Naive B cell (primary cell): ENCODE results near the gene GSTT4. TPM values are rescaled to one million over a fixed set of nuclear protein-coding genes. Genes with fewer than 3 reads are reported as not detected.
A peak's percentile ranks its signal among the peaks of the same experiment; 100 is the strongest.

Experiments used
- ATAC-seq, 2 donors: fragments of 150-1000 bp; cut with Tn5 transposase; 2 replicates each; pipeline ENCODE4 v1.10.0; 2021; ENCODE audit warnings: low read depth in 2 of 2, mild to moderate bottlenecking in 2 of 2, moderate library complexity in 2 of 2
- DNase-seq: peaks from one replicate; pipeline ENCODE4 v3.0.0; 2022
- H3K27ac Mint-ChIP-seq, 6 donors: one replicate each; pipeline ENCODE4 v1.8.0; 2020 to 2022; ENCODE audit warnings: mild to moderate bottlenecking in 6 of 6, mixed read lengths in 6 of 6, moderate library complexity in 5 of 6, inconsistent platforms in 2 of 6
- H3K27me3 Mint-ChIP-seq, 3 donors: one replicate each; pipeline ENCODE4 v1.8.0; 2021 to 2022; ENCODE audit warnings: mixed read lengths in 3 of 3, mild to moderate bottlenecking in 1 of 3
- H3K36me3 Mint-ChIP-seq, 2 donors: one replicate each; pipeline ENCODE4 v1.8.0; 2020 to 2022; ENCODE audit warnings: mixed read lengths in 2 of 2, inconsistent platforms in 1 of 2, mild to moderate bottlenecking in 1 of 2
- H3K4me1 Mint-ChIP-seq, 3 donors: one replicate each; pipeline ENCODE4 v1.8.0; 2020 to 2022; ENCODE audit warnings: mixed read lengths in 3 of 3, inconsistent platforms in 1 of 3, mild to moderate bottlenecking in 1 of 3, moderate library complexity in 1 of 3
- H3K4me3 Mint-ChIP-seq, 8 donors: one replicate each; pipeline ENCODE4 v1.8.0; 2020 to 2022; ENCODE audit warnings: mild to moderate bottlenecking in 8 of 8, mixed read lengths in 8 of 8, moderate library complexity in 8 of 8, inconsistent platforms in 2 of 8
- H3K9me3 Mint-ChIP-seq, 7 donors: one replicate each; pipeline ENCODE4 v1.8.0; 2020 to 2022; ENCODE audit warnings: mixed read lengths in 7 of 7, mild to moderate bottlenecking in 5 of 7, inconsistent platforms in 2 of 7, moderate library complexity in 1 of 7
- polyA plus RNA-seq, 6 donors: library from polyadenylated mRNA; unstranded; fragments of 300-500 nt; fragmentation: Illumina TruSeq; gene quantifications; one replicate each; pipeline ENCODE4 v1.2.3, GENCODE V29; 2021; ENCODE audit warnings: low read depth in 6 of 6

Gene GSTT4
- polyA plus RNA-seq, 6 donors from 2014 or later = not detected

DNA sequence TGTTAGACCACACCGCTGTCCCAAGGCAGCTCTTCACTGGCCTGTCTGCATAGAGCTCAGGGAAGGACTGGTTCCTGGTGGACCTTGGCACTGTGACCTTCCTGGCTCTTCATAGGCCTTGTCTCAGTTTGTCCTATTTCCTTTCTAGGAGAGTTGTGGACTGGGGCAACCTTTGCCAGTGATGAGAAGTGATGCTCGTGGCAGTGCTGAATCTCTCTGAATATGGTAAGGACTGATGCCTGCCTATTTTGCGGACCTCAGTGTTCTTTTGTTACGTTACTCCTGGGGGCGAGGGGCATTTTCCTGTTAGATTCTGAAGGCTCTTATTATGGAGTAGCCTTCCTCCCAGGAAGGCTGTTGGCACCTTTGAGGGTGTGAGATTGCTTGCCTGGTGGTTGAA lies 30.0 kb upstream of the GSTT4 start:
- Mint-ChIP-seq H3K9me3 (no peaks in the 10 kb centered on the region), H3K4me3 (no peak overlapping the region), H3K27ac (peak overlapping the region in 1 of 6 donors; percentile 80), H3K27me3 (no peaks in the 10 kb centered on the region), H3K36me3 (peaks cover 5 to 16% of the 10 kb centered on the region in 2 donors), H3K4me1 (peaks cover 0 to 8% (median 5%) of the 10 kb centered on the region in 3 donors)
- DNase-seq (no peak), ATAC-seq (no peak)

DNA sequence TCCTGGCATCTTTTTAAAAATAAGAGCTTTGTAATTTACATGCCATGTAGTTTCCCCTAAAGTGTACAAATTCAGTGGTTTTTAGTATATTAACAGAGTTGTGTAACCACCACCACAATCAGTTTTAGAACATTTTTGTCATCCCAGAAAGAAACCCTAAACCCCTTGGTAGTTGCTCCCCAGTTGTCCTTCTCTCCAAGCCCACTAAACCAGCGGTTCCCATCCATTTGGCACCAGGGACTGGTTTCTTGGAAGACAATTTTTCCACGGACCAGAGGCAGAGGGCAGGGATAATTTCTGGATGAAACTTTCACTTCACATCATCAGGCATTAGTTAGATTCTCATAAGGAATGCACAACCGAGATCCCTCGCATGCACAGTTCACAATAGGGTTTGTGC lies 28.5 kb upstream of the GSTT4 start:
- Mint-ChIP-seq H3K9me3 (no peaks in the 10 kb centered on the region), H3K27me3 (no peaks in the 10 kb centered on the region), H3K4me3 (no peak overlapping the region), H3K4me1 (peaks cover 6 to 8% (median 6%) of the 10 kb centered on the region in 3 donors), H3K36me3 (peaks cover 5 to 12% of the 10 kb centered on the region in 2 donors), H3K27ac (peak overlapping the region in 2 of 6 donors; percentile 7 to 89)
- no peak for DNase-seq
- ATAC-seq = no peak

DNA sequence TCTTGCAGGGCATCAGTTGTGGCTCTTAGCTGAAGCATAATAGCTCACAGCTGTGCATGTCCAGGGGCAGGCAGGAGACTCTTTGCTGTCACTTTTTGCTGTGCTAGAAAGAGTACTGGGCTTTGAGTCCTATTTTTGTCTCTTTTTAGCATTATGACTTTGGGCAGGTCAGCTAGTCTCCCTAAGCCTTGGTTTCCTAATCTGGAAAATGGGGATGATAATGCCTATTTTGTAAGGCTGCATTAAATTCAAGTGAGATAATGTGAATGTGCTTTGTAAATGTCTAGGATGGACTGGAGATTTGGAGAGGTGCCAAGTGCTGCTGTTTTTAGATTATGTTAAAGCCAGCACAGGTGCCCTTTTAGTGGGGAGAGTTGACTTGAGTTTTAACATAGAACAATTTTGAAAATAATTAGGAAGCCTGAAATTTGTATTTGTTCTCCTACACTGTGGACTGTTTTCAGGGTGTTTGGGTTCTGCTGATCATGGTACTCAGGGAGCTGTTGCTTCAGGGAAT lies 25.0 kb upstream of the GSTT4 start:
- peaks cover 0 to 2% of the 10 kb centered on the region in 2 donors for H3K36me3 Mint-ChIP-seq
- ATAC-seq (no peak), DNase-seq (no peak)
- peak overlapping the region in 1 of 6 donors; percentile 74 for H3K27ac Mint-ChIP-seq
- no peak overlapping the region for H3K4me3 Mint-ChIP-seq
- H3K4me1 Mint-ChIP-seq = peaks cover 19 to 27% (median 22%) of the 10 kb centered on the region in 3 donors
- H3K27me3 Mint-ChIP-seq = no peaks in the 10 kb centered on the region
- no peaks in the 10 kb centered on the region for H3K9me3 Mint-ChIP-seq

DNA sequence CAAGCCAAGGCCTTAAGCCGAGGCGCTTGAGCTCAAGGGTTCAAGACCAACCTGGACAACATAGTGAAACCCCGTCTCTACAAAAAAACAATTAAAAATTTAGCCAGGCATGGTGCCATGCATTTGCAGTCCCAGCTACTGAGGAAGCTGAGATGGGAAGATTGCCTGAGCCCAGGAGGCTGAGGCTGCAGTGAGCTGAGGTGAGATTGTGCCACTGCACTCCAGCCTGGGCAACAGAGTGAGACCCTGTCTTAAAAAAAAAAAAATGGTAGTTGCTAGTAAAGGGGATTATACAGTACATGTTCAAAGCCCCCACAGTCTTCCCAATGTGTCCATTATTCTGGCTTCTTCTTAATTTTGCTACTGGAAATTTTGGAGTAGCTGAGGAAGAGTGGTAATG lies 24.1 kb upstream of the GSTT4 start:
- no peaks in the 10 kb centered on the region for H3K27me3 Mint-ChIP-seq
- peaks cover 0 to 2% (median 0%) of the 10 kb centered on the region in 7 donors for H3K9me3 Mint-ChIP-seq
- peaks cover 14 to 32% (median 22%) of the 10 kb centered on the region in 3 donors for H3K4me1 Mint-ChIP-seq
- DNase-seq = no peak
- no peak for ATAC-seq
- peaks cover 0 to 5% of the 10 kb centered on the region in 2 donors for H3K36me3 Mint-ChIP-seq
- H3K27ac Mint-ChIP-seq = no peak overlapping the region
- H3K4me3 Mint-ChIP-seq = no peak overlapping the region

DNA sequence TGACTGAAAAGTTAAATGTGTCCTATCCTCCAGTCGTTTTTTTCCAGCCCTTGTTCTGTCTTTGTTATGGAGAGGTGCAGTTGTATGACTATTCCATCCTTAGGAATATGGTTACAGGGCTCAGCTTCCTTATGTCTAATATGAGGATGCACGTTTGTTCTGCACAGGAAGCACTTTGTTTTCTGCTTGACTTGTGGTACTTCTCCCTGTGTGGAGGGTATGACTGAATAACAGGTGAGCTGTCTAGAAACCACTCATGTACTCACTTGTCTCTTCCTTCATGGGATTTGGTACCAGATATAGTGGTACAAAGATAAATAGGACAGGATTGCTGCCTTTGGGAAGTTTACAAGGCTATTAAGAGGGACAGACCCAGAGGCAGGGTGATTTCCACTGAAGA lies 23.3 kb upstream of the GSTT4 start:
- peak overlapping the region in 1 of 6 donors; percentile 33 for H3K27ac Mint-ChIP-seq
- peaks cover 0 to 2% (median 0%) of the 10 kb centered on the region in 7 donors for H3K9me3 Mint-ChIP-seq
- H3K4me1 Mint-ChIP-seq = peaks cover 13 to 30% (median 22%) of the 10 kb centered on the region in 3 donors
- no peak for ATAC-seq
- peaks cover 0 to 5% of the 10 kb centered on the region in 2 donors for H3K36me3 Mint-ChIP-seq
- no peaks in the 10 kb centered on the region for H3K27me3 Mint-ChIP-seq
- no peak for DNase-seq
- no peak overlapping the region for H3K4me3 Mint-ChIP-seq

DNA sequence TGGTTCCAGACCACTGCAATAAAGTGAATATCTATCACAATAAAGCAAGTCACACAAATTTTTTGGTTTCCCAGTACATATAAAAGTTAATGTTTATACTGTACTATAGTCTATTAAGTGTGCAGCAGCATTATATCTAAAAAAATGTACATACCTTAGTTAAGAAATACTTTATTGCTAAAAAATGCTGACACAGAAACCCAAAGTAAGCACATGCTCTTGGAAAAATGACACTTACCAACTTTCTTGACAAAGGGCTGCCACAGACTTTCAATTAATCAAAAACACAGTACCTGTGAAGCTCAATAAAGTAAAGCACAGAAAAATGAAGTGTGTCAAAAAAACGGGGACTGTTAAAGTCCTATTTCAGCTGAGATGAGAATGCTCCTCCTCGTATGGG lies 22.7 kb upstream of the GSTT4 start:
- Mint-ChIP-seq H3K9me3 (peaks cover 0 to 2% (median 0%) of the 10 kb centered on the region in 7 donors), H3K4me1 (peaks cover 11 to 27% (median 22%) of the 10 kb centered on the region in 3 donors), H3K27me3 (no peaks in the 10 kb centered on the region), H3K36me3 (peaks cover 0 to 5% of the 10 kb centered on the region in 2 donors), H3K27ac (no peak overlapping the region), H3K4me3 (peak overlapping the region in 1 of 8 donors; percentile 15)
- DNase-seq (no peak), ATAC-seq (no peak)

DNA sequence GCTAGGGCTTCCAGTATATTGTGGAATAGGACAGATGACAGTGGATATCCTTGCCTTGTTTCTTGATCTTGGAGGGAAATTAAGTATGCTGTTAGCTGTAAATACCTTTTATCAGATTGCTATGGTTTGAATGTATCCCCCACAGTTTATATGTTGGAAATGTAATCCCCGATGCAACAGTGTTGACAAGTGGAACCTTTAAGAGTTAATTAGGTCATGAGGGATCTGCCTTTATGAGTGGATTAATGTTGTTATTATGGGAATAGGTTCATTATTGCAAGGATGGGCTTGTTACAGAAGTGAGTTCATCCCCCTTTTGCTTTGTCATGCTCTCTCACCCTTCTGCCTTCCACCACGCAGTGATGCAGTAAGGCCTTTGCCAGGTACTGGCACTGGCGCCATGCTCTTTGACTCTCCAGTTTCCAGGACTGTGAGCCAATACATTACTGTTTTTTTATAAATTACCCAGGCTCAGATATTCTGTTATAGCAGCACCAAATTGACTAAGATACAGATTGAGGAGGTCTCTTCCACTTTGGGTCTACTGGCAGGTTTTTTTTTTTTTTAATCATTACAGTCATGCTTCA lies 22.2 kb upstream of the GSTT4 start:
- H3K9me3 Mint-ChIP-seq = peaks cover 0 to 2% (median 0%) of the 10 kb centered on the region in 7 donors
- no peaks in the 10 kb centered on the region for H3K27me3 Mint-ChIP-seq
- H3K36me3 Mint-ChIP-seq = peaks cover 0 to 5% of the 10 kb centered on the region in 2 donors
- H3K27ac Mint-ChIP-seq = no peak overlapping the region
- ATAC-seq (no peak), DNase-seq (no peak)
- peaks cover 11 to 27% (median 22%) of the 10 kb centered on the region in 3 donors for H3K4me1 Mint-ChIP-seq
- no peak overlapping the region for H3K4me3 Mint-ChIP-seq

DNA sequence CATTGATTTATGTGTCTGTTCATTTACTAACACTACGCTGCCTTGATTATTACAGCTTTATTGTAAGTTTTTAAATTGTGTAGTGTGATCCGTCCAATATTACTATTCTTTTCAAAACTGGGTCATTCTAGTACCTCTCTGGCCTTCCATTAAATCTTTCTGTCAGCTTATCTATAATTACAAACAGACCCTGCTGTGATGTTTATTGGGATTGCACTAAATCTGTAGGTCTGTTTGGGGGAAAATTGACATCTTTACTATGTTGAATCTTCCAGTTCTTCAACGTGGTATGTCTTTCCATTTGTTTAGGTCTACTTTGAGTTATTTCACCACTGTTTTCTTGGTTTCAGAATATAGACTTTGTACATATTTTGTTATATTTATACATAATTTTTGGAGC lies 21.5 kb upstream of the GSTT4 start:
- Mint-ChIP-seq H3K27me3 (no peaks in the 10 kb centered on the region), H3K36me3 (peaks cover 0 to 5% of the 10 kb centered on the region in 2 donors), H3K4me3 (no peak overlapping the region), H3K27ac (no peak overlapping the region), H3K9me3 (peaks cover 0 to 2% (median 0%) of the 10 kb centered on the region in 7 donors), H3K4me1 (peaks cover 11 to 27% (median 22%) of the 10 kb centered on the region in 3 donors)
- ATAC-seq = no peak
- no peak for DNase-seq

DNA sequence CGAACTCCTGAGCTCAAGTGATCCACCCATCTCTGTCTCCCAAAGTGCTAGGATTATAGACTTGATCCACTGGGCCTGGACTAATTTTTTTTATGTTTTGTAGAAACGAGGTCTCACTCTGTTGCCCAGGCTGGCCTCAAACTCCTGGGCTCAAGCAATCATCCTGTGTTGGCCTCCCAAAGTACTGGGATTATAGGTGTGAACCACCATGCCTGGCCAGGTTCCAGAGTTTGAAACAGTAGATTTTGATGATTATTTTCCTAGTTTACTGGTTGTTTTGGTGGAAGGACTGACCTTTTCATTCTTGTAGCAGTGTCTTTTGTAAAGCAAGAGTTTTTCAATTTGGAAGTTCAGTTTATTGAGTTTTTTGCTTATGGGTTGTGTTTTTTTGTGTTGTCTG lies 20.8 kb upstream of the GSTT4 start:
- Mint-ChIP-seq H3K9me3 (peaks cover 0 to 2% (median 0%) of the 10 kb centered on the region in 7 donors), H3K4me3 (no peak overlapping the region), H3K4me1 (peaks cover 11 to 27% (median 22%) of the 10 kb centered on the region in 3 donors), H3K36me3 (peaks cover 0 to 5% of the 10 kb centered on the region in 2 donors), H3K27ac (peak overlapping the region in 2 of 6 donors; percentile 59), H3K27me3 (no peaks in the 10 kb centered on the region)
- DNase-seq = no peak
- no peak for ATAC-seq

DNA sequence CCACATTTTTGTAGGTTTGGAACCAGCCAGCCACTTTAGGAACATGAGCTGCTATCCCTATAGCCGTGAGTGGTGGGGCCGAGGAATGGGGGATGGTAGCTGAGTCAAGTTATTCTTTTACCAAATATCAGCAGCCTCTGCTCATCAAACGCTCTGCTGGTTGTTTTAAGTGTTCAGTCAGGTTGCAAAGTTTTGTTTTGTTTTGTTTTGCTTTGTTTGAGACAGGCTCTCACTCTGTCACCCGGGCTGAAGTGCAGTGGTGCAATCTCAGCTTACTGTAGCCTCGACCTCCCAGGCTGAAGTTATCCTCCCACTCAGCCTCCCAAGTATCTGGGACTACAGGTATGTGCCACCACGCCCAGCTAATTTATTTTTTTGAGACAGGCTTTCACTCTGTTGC lies 20.2 kb upstream of the GSTT4 start:
- DNase-seq (no peak), ATAC-seq (no peak)
- peaks cover 11 to 27% (median 22%) of the 10 kb centered on the region in 3 donors for H3K4me1 Mint-ChIP-seq
- no peak overlapping the region for H3K4me3 Mint-ChIP-seq
- peaks cover 0 to 5% of the 10 kb centered on the region in 2 donors for H3K36me3 Mint-ChIP-seq
- H3K27me3 Mint-ChIP-seq = no peaks in the 10 kb centered on the region
- peaks cover 0 to 2% (median 0%) of the 10 kb centered on the region in 7 donors for H3K9me3 Mint-ChIP-seq
- peak overlapping the region in 1 of 6 donors; percentile 28 for H3K27ac Mint-ChIP-seq

DNA sequence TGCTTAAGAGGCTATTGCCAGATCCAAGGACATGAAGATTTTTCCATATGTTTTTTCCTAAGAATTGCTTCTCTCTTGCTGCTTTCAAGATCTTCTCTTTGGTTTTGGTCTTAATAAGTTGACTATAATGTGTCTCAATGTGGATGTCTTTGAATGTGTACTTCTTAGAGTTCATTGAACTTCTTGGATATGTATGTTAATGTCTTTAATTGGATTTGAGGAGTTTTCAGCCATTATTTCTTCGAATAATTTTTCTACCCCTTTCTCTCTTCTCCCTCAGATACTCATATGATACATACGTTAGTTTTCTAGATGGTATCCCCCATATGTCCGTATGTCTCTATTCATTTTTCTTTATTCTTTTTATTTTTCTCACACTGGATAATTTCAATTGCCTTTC lies 19.1 kb upstream of the GSTT4 start:
- peaks cover 0 to 5% of the 10 kb centered on the region in 2 donors for H3K36me3 Mint-ChIP-seq
- no peak overlapping the region for H3K4me3 Mint-ChIP-seq
- H3K4me1 Mint-ChIP-seq = peaks cover 11 to 27% (median 20%) of the 10 kb centered on the region in 3 donors
- peaks cover 0 to 2% (median 0%) of the 10 kb centered on the region in 7 donors for H3K9me3 Mint-ChIP-seq
- no peak for DNase-seq
- H3K27me3 Mint-ChIP-seq = no peaks in the 10 kb centered on the region
- no peak for ATAC-seq
- no peak overlapping the region for H3K27ac Mint-ChIP-seq

DNA sequence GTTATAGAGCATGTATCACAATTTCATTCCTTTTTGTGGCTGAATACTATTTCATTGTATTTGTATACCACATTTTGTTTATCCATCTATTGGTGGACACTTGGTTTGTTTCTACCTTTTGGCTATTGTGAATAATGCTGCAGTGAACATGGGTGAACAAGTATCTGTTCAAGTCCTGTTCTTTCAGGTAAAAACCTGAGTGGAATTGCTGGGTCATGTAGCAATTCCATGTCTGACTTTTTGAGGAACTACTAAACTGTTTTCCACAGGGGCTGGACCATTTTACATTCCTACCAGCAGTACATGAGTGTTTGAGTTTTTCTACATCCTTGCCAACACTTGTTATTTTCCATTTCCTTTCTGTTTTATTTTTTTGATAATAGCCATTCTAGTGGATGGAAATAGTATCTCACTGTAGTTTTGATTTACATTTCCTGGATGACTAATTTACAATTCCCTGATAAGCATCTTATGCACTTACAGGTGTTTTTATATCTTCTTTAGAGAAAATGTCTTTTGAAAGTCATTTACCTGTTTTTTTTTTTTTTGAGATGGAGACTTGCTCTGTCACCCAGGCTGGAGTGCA lies 18.0 kb upstream of the GSTT4 start:
- H3K36me3 Mint-ChIP-seq = peaks cover 0 to 5% of the 10 kb centered on the region in 2 donors
- DNase-seq (no peak), ATAC-seq (no peak)
- H3K27ac Mint-ChIP-seq = no peak overlapping the region
- H3K27me3 Mint-ChIP-seq = no peaks in the 10 kb centered on the region
- peaks cover 6 to 22% (median 12%) of the 10 kb centered on the region in 3 donors for H3K4me1 Mint-ChIP-seq
- H3K9me3 Mint-ChIP-seq = peaks cover 0 to 2% (median 0%) of the 10 kb centered on the region in 7 donors
- H3K4me3 Mint-ChIP-seq = no peak overlapping the region

DNA sequence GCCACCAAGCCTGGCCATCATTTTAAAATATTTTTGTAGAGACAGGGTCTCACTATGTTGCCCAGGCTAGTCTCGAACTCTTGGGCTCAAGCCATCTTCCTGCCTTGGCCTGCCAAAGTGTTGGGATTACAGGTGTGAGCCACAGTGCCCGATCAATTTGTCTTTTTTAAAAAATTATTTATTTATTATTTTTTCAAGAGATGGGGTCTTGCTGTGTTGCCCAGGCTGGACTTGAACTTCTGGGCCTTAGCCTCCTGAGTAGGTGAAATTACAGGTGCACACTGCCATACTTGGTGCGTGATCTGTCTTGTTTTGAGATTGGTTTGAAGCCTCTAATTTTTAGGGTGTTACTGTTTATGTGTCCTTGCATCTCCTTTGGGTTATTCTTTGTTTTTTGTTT lies 16.1 kb upstream of the GSTT4 start:
- Mint-ChIP-seq H3K9me3 (peaks cover 0 to 2% (median 0%) of the 10 kb centered on the region in 7 donors), H3K36me3 (peaks cover 8 to 13% of the 10 kb centered on the region in 2 donors), H3K27ac (peak overlapping the region in 1 of 6 donors; percentile 59), H3K27me3 (no peaks in the 10 kb centered on the region), H3K4me3 (no peak overlapping the region), H3K4me1 (peaks cover 0 to 12% (median 4%) of the 10 kb centered on the region in 3 donors)
- no peak for DNase-seq
- ATAC-seq = no peak

DNA sequence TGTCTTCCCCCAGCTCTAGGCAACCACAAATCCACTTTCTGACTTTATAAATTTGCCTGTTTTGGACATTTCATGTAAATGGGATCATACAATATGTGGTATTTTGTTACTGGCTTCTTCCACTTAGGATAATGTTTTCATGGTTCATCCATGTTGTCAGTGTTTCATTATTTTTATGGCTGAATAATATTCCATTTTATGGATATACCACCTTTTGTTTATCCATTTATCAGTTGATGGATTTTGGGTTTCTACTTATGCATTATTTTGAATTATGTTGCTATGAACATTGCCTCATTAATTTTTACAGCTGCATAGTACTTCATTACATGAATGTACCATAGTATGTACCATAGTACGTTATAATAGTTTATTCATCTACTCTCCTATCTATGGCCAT lies 10.9 kb upstream of the GSTT4 start:
- ATAC-seq (no peak), DNase-seq (no peak)
- Mint-ChIP-seq H3K27me3 (no peaks in the 10 kb centered on the region), H3K4me1 (peaks cover 11 to 34% (median 11%) of the 10 kb centered on the region in 3 donors), H3K4me3 (no peak overlapping the region), H3K27ac (no peak overlapping the region), H3K9me3 (peaks cover 0 to 2% (median 0%) of the 10 kb centered on the region in 7 donors), H3K36me3 (peaks cover 8% of the 10 kb centered on the region in 2 donors)
